Osteocyte (in vitro differentiated cells): ENCODE data around the gene SECTM1. TPM values are rescaled to one million over a fixed set of nuclear protein-coding genes. Genes with fewer than 3 reads are reported as not detected.
"Not testable (repeated sequence)": the region's sequence is repeated elsewhere in the genome, so short reads cannot be mapped to it uniquely, and the experiment has no call there.

Experiments
- DNase-seq: peaks from one replicate; pipeline ENCODE4 v3.0.0; 2021; ENCODE audit warnings: mixed read lengths; ENCODE audit not compliant: unreplicated experiment; ENCODE audit errors: extremely low spot score
- H3K27ac Mint-ChIP-seq: one replicate; pipeline ENCODE4 v1.8.0; 2021; ENCODE audit warnings: mild to moderate bottlenecking, mixed read lengths; ENCODE audit not compliant: unreplicated experiment
- H3K27me3 Mint-ChIP-seq: one replicate; pipeline ENCODE4 v1.8.0; 2021; ENCODE audit warnings: mixed read lengths; ENCODE audit not compliant: unreplicated experiment
- H3K36me3 Mint-ChIP-seq: one replicate; pipeline ENCODE4 v1.8.0; 2021; ENCODE audit warnings: mixed read lengths; ENCODE audit not compliant: unreplicated experiment
- H3K4me1 Mint-ChIP-seq: one replicate; pipeline ENCODE4 v1.8.0; 2021; ENCODE audit warnings: mixed read lengths; ENCODE audit not compliant: unreplicated experiment
- H3K4me3 Mint-ChIP-seq: one replicate; pipeline ENCODE4 v1.8.0; 2021; ENCODE audit warnings: mild to moderate bottlenecking, moderate library complexity, mixed read lengths; ENCODE audit not compliant: unreplicated experiment
- H3K9me3 Mint-ChIP-seq: one replicate; pipeline ENCODE4 v1.8.0; 2021; ENCODE audit warnings: mixed read lengths; ENCODE audit not compliant: unreplicated experiment
- CTCF ChIP-seq: fragments of 200-600 bp; sonication (generic); IDR thresholded peaks from 2 replicates; pipeline ENCODE4 v1.5.0; 2021; ENCODE audit warnings: antibody characterized with exemption, mild to moderate bottlenecking, moderate library complexity
- long read RNA-seq: library from polyadenylated mRNA; unstranded; transcript quantifications from one replicate; pipeline ENCODE4 v2.0.0, GENCODE V29; 2021
- total RNA-seq: library from RNA; stranded (reverse); gene quantifications from 2 replicates; pipeline ENCODE4 v1.2.1, GENCODE V29; 2021

The SECTM1 gene
- total RNA-seq, result 24.1 and 28.6 TPM in 2 replicates
- long read RNA-seq, result 0 reads

GRCh38 chr17:82333279-82334171, at the start of gene SECTM1:
TSS of gene SECTM1 (minus strand) at chr17:82333766. CDS start at chr17:82327240, 6,526 bp downstream.
- Mint-ChIP-seq H3K36me3 (no peaks in the 10 kb centered on the region), H3K27me3 (no peaks in the 10 kb centered on the region), H3K9me3 (no peaks in the 10 kb centered on the region), H3K27ac (peak within 1 kb of the TSS; percentile 88), H3K4me3 (peak within 1 kb of the TSS; percentile 73), H3K4me1 (peaks cover 53% of the 10 kb centered on the region)
- DNase-seq, result peak; percentile 91
- TF ChIP-seq CTCF, result no peak

- DNase-seq, result no peak
- Mint-ChIP-seq H3K36me3 (no peaks in the 10 kb centered on the region), H3K27ac (no peak overlapping the region), H3K4me3 (no peak overlapping the region), H3K27me3 (peaks cover 18% of the 10 kb centered on the region), H3K4me1 (peaks cover 9% of the 10 kb centered on the region), H3K9me3 (no peaks in the 10 kb centered on the region)
- TF ChIP-seq CTCF, result no peak
These were observed 49.3 kb upstream of the SECTM1 start for GRCh38 chr17:82382933-82383255.

- H3K9me3 Mint-ChIP-seq, H3K36me3 Mint-ChIP-seq, H3K4me3 Mint-ChIP-seq, H3K4me1 Mint-ChIP-seq, H3K27ac Mint-ChIP-seq, DNase-seq: not testable (repeated sequence)
- peaks cover 13% of the 10 kb centered on the region for H3K27me3 Mint-ChIP-seq
These were observed 48.8 kb upstream of the SECTM1 start for GRCh38 chr17:82382220-82382932.

- not testable (repeated sequence) for H3K36me3 Mint-ChIP-seq, H3K4me1 Mint-ChIP-seq, H3K27ac Mint-ChIP-seq, DNase-seq, H3K4me3 Mint-ChIP-seq, H3K9me3 Mint-ChIP-seq
- peaks cover 15% of the 10 kb centered on the region for H3K27me3 Mint-ChIP-seq
These were observed 48.1 kb upstream of the SECTM1 start for GRCh38 chr17:82381703-82382009.

GRCh38 chr17:82380860-82381702, 47.5 kb upstream of the SECTM1 start:
- H3K4me3 Mint-ChIP-seq, result no peak overlapping the region

More at GRCh38 chr17:82380860-82381702, 47.5 kb upstream of the SECTM1 start:
- Mint-ChIP-seq H3K27me3 (peaks cover 15% of the 10 kb centered on the region), H3K27ac (no peak overlapping the region), H3K4me1 (peaks cover 7% of the 10 kb centered on the region), H3K9me3 (no peaks in the 10 kb centered on the region), H3K36me3 (no peaks in the 10 kb centered on the region)
- no peak for DNase-seq
- no peak for TF ChIP-seq CTCF
